GM08714 (cell line): ENCODE measurements around the gene FZD10.

Experiments
- H3K4me3 ChIP-seq: fragments of 200-500 bp; sonication (Bioruptor generic); 2 replicates; pipeline ENCODE4 v1.5.1; 2014; ENCODE audit warnings: mild to moderate bottlenecking, low read length, inconsistent platforms
- ZNF274 ChIP-seq: IDR thresholded peaks from 2 replicates; pipeline ENCODE4 v1.6.1; 2012; ENCODE audit warnings: mild to moderate bottlenecking, low read depth, low read length

Gene FZD10

DNA sequence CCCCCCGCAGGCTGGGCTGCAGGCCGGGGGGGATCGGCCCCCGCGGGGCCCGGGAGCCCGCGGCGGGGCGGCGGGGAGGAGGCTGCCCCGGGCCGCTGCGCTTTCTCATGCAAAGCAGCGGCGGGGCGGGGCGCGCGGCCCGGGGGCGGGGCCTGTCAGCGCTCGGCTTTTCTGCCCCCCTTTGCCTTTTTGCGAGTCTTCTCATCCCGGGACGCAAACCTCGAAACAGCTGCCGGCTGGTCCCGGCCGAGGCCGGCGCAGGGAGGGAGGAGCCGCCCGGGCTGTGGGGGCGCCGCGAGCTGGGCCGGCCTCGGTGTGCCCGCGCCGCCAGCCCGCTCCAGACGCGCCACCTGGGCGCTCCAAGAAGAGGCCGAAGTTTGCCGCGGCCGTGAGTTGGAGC, at the start of gene FZD10:
Gene FZD10, plus strand, starts transcription at position 198 of the 400 bp plus-strand sequence. CDS start 479 bp downstream, outside the sequence.
- H3K4me3 ChIP-seq: no peak within 1 kb of the TSS
- TF ChIP-seq ZNF274: no peak

DNA sequence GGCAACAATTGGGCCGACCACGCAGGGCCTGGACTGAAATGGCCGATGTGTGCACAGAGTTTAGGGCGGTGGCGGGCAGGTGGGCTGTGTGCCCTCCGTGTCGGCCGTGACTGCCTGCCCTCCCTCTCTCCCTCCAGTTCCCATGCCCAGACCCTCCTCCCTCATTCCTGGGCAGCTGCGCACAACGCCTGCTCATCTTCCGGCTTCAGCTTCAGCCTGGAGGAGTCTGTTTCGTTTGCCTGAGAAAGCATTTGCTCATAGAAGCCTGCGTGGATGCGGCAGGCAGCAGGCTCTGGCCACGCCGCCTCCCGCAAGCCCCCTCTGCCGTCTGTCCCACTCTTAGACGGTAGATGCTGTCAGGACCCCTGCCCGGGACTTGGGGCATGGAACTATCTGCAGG, 47.3 kb upstream of the FZD10 start:
- no peak overlapping the region for H3K4me3 ChIP-seq
- TF ChIP-seq ZNF274: no peak

- no peak for TF ChIP-seq ZNF274
Observed at GRCh38 chr12:130115646-130116045, 46.6 kb upstream of the FZD10 start.

DNA sequence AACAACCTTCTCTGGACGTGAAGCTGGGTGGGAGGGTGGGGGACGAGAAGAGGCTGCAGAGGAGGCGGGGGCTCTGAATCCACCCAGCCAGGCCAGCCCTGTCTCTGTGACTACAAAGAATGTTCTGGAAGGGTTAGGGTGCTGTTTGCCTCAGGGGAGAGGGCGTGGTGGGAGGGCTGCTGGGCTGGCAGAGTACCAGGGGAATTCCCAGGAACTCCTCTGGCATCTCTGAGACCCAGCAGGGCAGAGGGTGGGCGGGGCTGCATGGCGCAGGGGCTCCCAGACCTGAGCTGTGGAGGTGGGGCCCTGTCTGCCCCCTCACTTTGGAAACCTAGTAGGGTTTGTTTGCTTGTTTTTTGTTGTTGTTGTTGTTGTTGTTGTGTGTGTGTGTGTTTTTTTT, 45.5 kb upstream of the FZD10 start:
- no peak for TF ChIP-seq ZNF274

More at GRCh38 chr12:130115646-130116045, 46.6 kb upstream of the FZD10 start:
- H3K4me3 ChIP-seq: no peak overlapping the region

GRCh38 chr12:130117233-130117632, 45.0 kb upstream of the FZD10 start:
- TF ChIP-seq ZNF274: no peak
- H3K4me3 ChIP-seq: no peak overlapping the region

More for the DNA sequence above, 45.5 kb upstream of the FZD10 start:
- H3K4me3 ChIP-seq: no peak overlapping the region

DNA sequence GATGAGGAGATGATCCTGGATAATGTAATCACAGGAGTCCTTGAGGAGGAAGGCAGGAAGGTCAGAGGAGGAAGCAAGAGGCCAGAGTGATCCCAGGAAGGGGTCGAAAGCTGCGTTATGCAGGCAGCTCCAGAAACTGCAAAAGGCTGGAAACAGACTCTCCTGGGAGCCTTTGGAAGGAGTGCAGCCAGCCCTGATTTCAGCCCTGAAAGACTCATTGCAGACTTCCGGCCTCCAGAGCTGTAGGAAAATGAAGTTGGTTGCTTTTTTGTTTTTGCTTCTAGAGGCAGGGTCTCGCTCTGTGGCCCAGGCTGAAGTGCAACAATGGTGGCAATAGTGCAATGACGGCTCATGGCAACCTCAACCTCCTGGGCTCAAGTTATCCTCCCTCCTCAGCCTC, 44.6 kb upstream of the FZD10 start:
- H3K4me3 ChIP-seq: no peak overlapping the region
- no peak for TF ChIP-seq ZNF274

- H3K4me3 ChIP-seq: no peak overlapping the region
- no peak for TF ChIP-seq ZNF274
Observed at GRCh38 chr12:130118181-130118580, 44.1 kb upstream of the FZD10 start.

DNA sequence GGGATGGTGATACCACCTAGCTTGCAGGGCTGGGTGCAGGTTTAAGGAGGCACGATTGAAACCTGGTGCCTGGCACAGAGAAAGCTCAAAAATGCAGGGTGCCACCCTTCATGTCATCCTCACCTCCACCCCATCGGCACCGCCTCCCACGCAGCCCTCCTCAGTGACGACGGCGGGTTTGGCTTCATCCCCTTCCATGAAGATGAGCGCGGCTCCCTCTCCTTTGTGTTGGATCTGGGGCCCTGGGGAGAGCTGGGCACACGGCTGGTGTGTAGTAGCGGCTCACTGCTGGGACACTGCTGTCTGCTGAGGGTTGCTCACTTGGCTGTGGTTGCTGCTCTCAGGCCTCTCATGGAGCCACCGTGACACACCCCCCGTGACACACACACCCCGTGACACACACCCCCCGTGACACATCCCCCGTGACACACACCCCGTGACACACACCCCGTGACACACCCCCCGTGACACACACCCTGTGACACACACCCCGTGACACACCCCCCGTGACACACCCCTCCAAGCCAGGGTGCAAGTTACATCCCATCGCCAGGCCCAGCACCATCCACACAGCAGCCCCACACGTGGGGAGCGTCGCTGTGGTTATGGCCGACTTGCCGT, 42.9 kb upstream of the FZD10 start:
- no peak for TF ChIP-seq ZNF274
- no peak overlapping the region for H3K4me3 ChIP-seq

GRCh38 chr12:130120012-130120805, 42.1 kb upstream of the FZD10 start:
- H3K4me3 ChIP-seq: no peak overlapping the region
- no peak for TF ChIP-seq ZNF274

DNA sequence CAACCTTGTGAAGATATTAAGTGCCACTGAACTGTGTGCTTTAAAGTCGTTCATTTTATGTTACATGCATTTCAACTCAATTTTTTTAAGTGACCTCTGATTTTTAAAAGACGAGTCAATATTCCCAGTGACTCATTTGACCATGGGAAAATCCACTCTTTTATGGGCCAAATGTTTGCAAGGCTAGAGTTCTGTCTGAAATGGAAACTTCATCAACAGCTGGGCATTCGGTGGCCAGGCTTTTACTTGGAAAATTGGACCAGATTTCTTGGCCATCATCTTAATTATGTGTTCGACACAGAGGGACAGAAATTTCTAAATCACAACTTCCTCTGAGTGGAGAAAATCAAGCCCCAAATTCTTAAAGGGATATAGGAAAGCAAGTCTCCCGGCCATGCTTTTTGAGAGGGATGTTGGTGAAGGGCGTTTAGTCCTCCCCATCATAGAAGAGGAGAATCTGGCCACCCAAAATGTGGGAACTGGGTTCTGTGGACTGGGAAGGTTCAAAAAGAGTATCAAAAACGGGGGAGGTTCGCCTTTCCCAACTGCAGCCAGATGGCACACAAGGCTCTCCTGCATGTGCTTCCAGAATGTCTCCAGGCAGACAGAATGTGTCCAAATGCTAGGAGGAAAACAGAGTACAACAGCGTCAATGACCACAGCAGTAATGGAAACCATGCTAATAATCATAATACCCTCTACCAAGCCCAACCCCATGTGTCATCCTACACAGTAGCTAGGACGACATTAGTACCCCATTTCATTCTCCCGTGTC, 40.9 kb upstream of the FZD10 start:
- no peak overlapping the region for H3K4me3 ChIP-seq
- no peak for TF ChIP-seq ZNF274

DNA sequence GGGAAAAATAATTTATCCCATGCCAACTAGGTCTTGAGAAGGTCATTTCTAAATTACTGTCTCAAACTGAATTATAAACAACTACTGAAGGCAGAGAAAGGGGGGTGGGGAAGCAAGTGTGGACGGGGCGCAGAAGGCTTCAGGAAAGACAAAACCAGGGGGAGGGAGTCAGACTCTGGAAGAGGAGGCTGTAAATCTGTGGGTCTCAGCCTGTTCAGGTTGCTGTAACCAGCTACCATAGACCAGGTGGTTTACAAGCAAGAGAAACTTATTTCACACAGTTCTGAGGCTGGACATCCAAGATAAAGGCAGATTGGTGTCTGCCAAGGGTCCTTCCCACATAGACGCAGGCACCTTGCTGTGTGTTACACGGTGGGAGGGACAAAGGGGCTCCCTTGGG, 39.9 kb upstream of the FZD10 start:
- TF ChIP-seq ZNF274: no peak
- no peak overlapping the region for H3K4me3 ChIP-seq

DNA sequence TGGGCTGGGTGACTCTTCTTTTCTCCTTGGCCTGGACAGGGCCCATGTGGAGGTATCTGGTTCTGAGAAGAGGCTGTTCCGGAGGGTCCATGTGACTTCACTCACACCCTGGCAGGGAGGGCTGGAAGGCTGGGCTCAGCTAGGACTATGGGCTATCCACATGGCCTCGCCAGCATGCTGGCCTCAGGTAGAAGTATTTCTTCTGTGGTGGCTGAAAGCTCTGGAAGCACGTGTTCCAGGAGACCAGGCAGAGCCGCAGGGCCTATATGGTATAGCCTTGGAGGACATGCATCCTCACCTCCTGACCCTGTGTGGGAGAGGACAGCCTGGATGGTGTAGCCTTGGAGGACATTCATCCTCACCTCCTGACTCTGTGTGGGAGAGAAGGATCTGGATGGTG, 38.2 kb upstream of the FZD10 start:
- TF ChIP-seq ZNF274: no peak
- no peak overlapping the region for H3K4me3 ChIP-seq

DNA sequence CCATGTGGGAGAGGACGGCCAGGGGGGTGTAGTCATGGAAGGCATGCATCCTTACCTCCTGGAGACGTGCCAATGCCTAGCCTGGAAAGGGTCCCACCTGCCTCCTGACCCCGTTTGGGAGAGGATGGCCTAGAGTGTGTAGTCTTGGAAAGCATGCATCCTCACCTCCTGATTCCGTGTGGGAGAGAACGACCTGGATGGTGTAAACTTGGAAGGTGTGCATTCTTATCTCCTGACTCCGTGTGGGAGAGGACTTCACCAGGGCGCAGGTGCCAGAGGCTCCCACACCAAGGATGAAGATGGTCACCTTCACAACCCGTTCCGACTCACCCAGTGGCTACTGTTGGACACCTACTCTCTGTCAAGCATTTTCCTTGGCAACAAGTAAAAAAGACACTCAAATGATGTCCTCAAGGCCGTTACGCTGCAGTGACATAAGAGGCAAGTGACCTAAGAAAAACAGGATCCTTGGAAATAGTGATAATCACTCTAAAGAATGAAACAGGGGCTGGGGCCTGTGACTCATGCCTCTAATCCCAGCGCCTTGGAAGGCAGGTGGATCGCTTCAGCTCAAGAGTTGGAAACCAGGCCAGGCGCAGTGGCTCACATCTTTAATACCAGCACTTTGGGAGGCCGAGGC, 37.5 kb upstream of the FZD10 start:
- TF ChIP-seq ZNF274: no peak
- H3K4me3 ChIP-seq: no peak overlapping the region

- H3K4me3 ChIP-seq: no peak overlapping the region
- no peak for TF ChIP-seq ZNF274
Observed at GRCh38 chr12:130126023-130126432, 36.2 kb upstream of the FZD10 start.
